UCSD-AML1 (cell line): ENCODE measurements around the gene HADH.
"Not testable (repeated sequence)": the region's sequence is repeated elsewhere in the genome, so short reads cannot be mapped to it uniquely, and the experiment has no call there.

Experiments
- DNase-seq: peaks from one replicate; lab custom pipeline; 2025; ENCODE audit not compliant: unreplicated experiment; lab: John Stamatoyannopoulos, UW

The HADH gene

GRCh38 chr4:108029731-108030130 lies 40.0 kb downstream of the HADH start:
- no peak for DNase-seq

- DNase-seq = peak; percentile 40
Observed at GRCh38 chr4:108030332-108030731, 40.6 kb downstream of the HADH start.

GRCh38 chr4:108031427-108032083 lies 41.9 kb downstream of the HADH start:
- no peak for DNase-seq

GRCh38 chr4:108033348-108033747 lies 43.7 kb downstream of the HADH start:
- DNase-seq = no peak

GRCh38 chr4:108034565-108034964 lies 44.9 kb downstream of the HADH start:
- DNase-seq = no peak

- DNase-seq = no peak
Observed at GRCh38 chr4:108035691-108036090, 46.0 kb downstream of the HADH start.

GRCh38 chr4:108036213-108036612 lies 46.5 kb downstream of the HADH start:
- DNase-seq = no peak

- DNase-seq = no peak
Observed at GRCh38 chr4:108037884-108038283, 48.2 kb downstream of the HADH start.

GRCh38 chr4:108042927-108043326 lies 53.2 kb downstream of the HADH start:
- DNase-seq = no peak

- no peak for DNase-seq
Observed at GRCh38 chr4:108043526-108043925, 53.8 kb downstream of the HADH start.

GRCh38 chr4:108044951-108045686 lies 55.4 kb downstream of the HADH start:
- DNase-seq = no peak

GRCh38 chr4:108045687-108046024 lies 56.0 kb downstream of the HADH start:
- DNase-seq = no peak

- no peak for DNase-seq
Observed at GRCh38 chr4:108047199-108047598, 57.5 kb downstream of the HADH start.

GRCh38 chr4:108048157-108048556 lies 58.5 kb downstream of the HADH start:
- no peak for DNase-seq

GRCh38 chr4:108048997-108049396 lies 59.3 kb downstream of the HADH start:
- no peak for DNase-seq

GRCh38 chr4:108049406-108049805 lies 59.7 kb downstream of the HADH start:
- DNase-seq = no peak

- DNase-seq = not testable (repeated sequence)
Observed at GRCh38 chr4:108050166-108051111, 60.8 kb downstream of the HADH start.

GRCh38 chr4:108051343-108051742 lies 61.7 kb downstream of the HADH start:
- no peak for DNase-seq

- DNase-seq = no peak
Observed at GRCh38 chr4:108052558-108053120, 63.0 kb downstream of the HADH start.

GRCh38 chr4:108053251-108053711 lies 63.6 kb downstream of the HADH start:
- DNase-seq = no peak

GRCh38 chr4:108054025-108054638 lies 64.4 kb downstream of the HADH start:
- no peak for DNase-seq
